HG03066 (cell line): ENCODE results near the gene DSCAML1.

ENCODE experiments used
- ATAC-seq: cut with Tn5 transposase; IDR thresholded peaks from one replicate; pipeline ENCODE4 v1.9.1; 2021; ENCODE audit warnings: low read depth; ENCODE audit not compliant: unreplicated experiment

DSCAML1 gene

GRCh38 chr11:117538263-117539135 is 258.5 kb downstream of the DSCAML1 start:
- ATAC-seq: no peak

- no peak for ATAC-seq
These were observed 261.1 kb downstream of the DSCAML1 start for GRCh38 chr11:117535850-117536411.

GRCh38 chr11:117535201-117535849 is 261.7 kb downstream of the DSCAML1 start:
- ATAC-seq: no peak

GRCh38 chr11:117532568-117532967 is 264.4 kb downstream of the DSCAML1 start:
- ATAC-seq: no peak

GRCh38 chr11:117529816-117530215 is 267.2 kb downstream of the DSCAML1 start:
- ATAC-seq: no peak

- ATAC-seq: no peak
These were observed 268.8 kb downstream of the DSCAML1 start for GRCh38 chr11:117528097-117528721.

- ATAC-seq: no peak
These were observed 269.7 kb downstream of the DSCAML1 start for GRCh38 chr11:117527271-117527670.

- ATAC-seq: no peak
These were observed 271.0 kb downstream of the DSCAML1 start for GRCh38 chr11:117525866-117526542.

GRCh38 chr11:117524468-117525183 is 272.4 kb downstream of the DSCAML1 start:
- ATAC-seq: no peak

GRCh38 chr11:117523680-117524079 is 273.3 kb downstream of the DSCAML1 start:
- ATAC-seq: no peak

GRCh38 chr11:117521974-117522373 is 275.0 kb downstream of the DSCAML1 start:
- no peak for ATAC-seq

GRCh38 chr11:117520966-117521365 is 276.1 kb downstream of the DSCAML1 start:
- ATAC-seq: no peak

GRCh38 chr11:117520201-117520600 is 276.8 kb downstream of the DSCAML1 start:
- no peak for ATAC-seq

- ATAC-seq: no peak
These were observed 277.4 kb downstream of the DSCAML1 start for GRCh38 chr11:117519590-117519989.

GRCh38 chr11:117519170-117519569 is 277.8 kb downstream of the DSCAML1 start:
- no peak for ATAC-seq

GRCh38 chr11:117518455-117518854 is 278.6 kb downstream of the DSCAML1 start:
- no peak for ATAC-seq

GRCh38 chr11:117517097-117517496 is 279.9 kb downstream of the DSCAML1 start:
- ATAC-seq: no peak

GRCh38 chr11:117515892-117516787 is 280.9 kb downstream of the DSCAML1 start:
- no peak for ATAC-seq

GRCh38 chr11:117514256-117514655 is 282.8 kb downstream of the DSCAML1 start:
- ATAC-seq: no peak
